H9 (cell line): Measurements from ENCODE around the gene KIAA1328. TPM values are rescaled to one million over a fixed set of nuclear protein-coding genes. Genes with fewer than 3 reads are reported as not detected.

Source experiments
- DNase-seq: peaks from one replicate; pipeline ENCODE4 v3.0.0-alpha.2; 2017
- H2AFZ ChIP-seq: one replicate; pipeline ENCODE4 v1.6.1; 2013; ENCODE audit warnings: mild to moderate bottlenecking, low read length, control low read depth, moderate library complexity
- H2AK5ac ChIP-seq: 2 replicates; pipeline ENCODE4 v1.6.1; 2013; ENCODE audit warnings: low read length, control low read depth, mixed read lengths; ENCODE audit not compliant: insufficient read length
- H2BK120ac ChIP-seq: one replicate; pipeline ENCODE4 v1.6.1; 2013; ENCODE audit warnings: low read depth, mild to moderate bottlenecking, low read length, control low read depth, inconsistent platforms; ENCODE audit not compliant: poor library complexity, severe bottlenecking
- H2BK12ac ChIP-seq: 2 replicates; pipeline ENCODE4 v1.6.1; 2013; ENCODE audit warnings: low read length, control low read depth, mixed read lengths, low read depth; ENCODE audit not compliant: insufficient read length
- H2BK15ac ChIP-seq: 2 replicates; pipeline ENCODE4 v1.6.1; 2013; ENCODE audit warnings: low read depth, low read length, control low read depth
- H2BK20ac ChIP-seq: one replicate; pipeline ENCODE4 v1.6.1; 2013; ENCODE audit warnings: low read depth, mild to moderate bottlenecking, low read length, control low read depth, inconsistent platforms; ENCODE audit not compliant: poor library complexity, severe bottlenecking
- H2BK5ac ChIP-seq: 2 replicates; pipeline ENCODE4 v1.6.1; 2013; ENCODE audit warnings: low read length, control low read depth, mixed read lengths; ENCODE audit not compliant: insufficient read length
- H3K14ac ChIP-seq: 2 replicates; pipeline ENCODE4 v1.6.1; 2013; ENCODE audit warnings: low read length, control low read depth; ENCODE audit not compliant: insufficient read depth
- H3K18ac ChIP-seq: 2 replicates; pipeline ENCODE4 v1.6.1; 2013; ENCODE audit warnings: low read depth, mild to moderate bottlenecking, mixed read lengths, low read length, control low read depth; ENCODE audit not compliant: insufficient read length
- H3K23ac ChIP-seq: 2 replicates; pipeline ENCODE4 v1.6.1; 2013; ENCODE audit warnings: low read length, control low read depth, mixed read lengths, low read depth; ENCODE audit not compliant: insufficient read length
- H3K23me2 ChIP-seq: 2 replicates; pipeline ENCODE4 v1.6.1; 2013; ENCODE audit warnings: low read depth, mild to moderate bottlenecking, mixed read lengths, low read length, control low read depth; ENCODE audit not compliant: insufficient read length, poor library complexity, severe bottlenecking
- H3K27ac ChIP-seq: 2 replicates; pipeline ENCODE4 v1.5.1; 2013; ENCODE audit warnings: low read length, control low read depth, mixed read lengths, low read depth; ENCODE audit not compliant: insufficient read length
- H3K27me3 ChIP-seq: 2 replicates; pipeline ENCODE4 v1.6.1; 2013; ENCODE audit warnings: low read length, control low read depth, inconsistent platforms; ENCODE audit not compliant: insufficient read depth
- H3K4ac ChIP-seq: 2 replicates; pipeline ENCODE4 v1.6.1; 2013; ENCODE audit warnings: low read depth, mild to moderate bottlenecking, control low read depth, inconsistent platforms, low read length, moderate library complexity
- H3K4me1 ChIP-seq: 2 replicates; pipeline ENCODE4 v1.6.1; 2013; ENCODE audit warnings: low read length, control low read depth, inconsistent platforms; ENCODE audit not compliant: insufficient read depth
- H3K4me2 ChIP-seq: 2 replicates; pipeline ENCODE4 v1.6.1; 2013; ENCODE audit warnings: low read length, control low read depth, mixed read lengths; ENCODE audit not compliant: insufficient read length, insufficient read depth
- H3K56ac ChIP-seq: 2 replicates; pipeline ENCODE4 v1.6.1; 2013; ENCODE audit warnings: low read depth, mild to moderate bottlenecking, mixed read lengths, low read length, control low read depth; ENCODE audit not compliant: insufficient read length
- H3K79me1 ChIP-seq: 2 replicates; pipeline ENCODE4 v1.6.1; 2013; ENCODE audit warnings: low read depth, mild to moderate bottlenecking, moderate library complexity, low read length, control low read depth, inconsistent platforms; ENCODE audit not compliant: insufficient read depth, poor library complexity, severe bottlenecking
- H3K79me2 ChIP-seq: 2 replicates; pipeline ENCODE4 v1.6.1; 2013; ENCODE audit warnings: low read length, control low read depth, inconsistent platforms; ENCODE audit not compliant: insufficient read depth
- H3K9ac ChIP-seq: 2 replicates; pipeline ENCODE4 v1.6.1; 2013; ENCODE audit warnings: low read length, control low read depth, mixed read lengths; ENCODE audit not compliant: insufficient read length; ENCODE audit errors: extremely low read depth
- H3K9me3 ChIP-seq: one replicate; pipeline ENCODE4 v1.6.1; 2013; ENCODE audit warnings: low read depth, low read length, inconsistent platforms; ENCODE audit not compliant: control insufficient read depth
- H3T11ph ChIP-seq: one replicate; pipeline ENCODE4 v1.6.1; 2013; ENCODE audit warnings: mild to moderate bottlenecking, low read length, control low read depth, inconsistent platforms
- H4K20me1 ChIP-seq: one replicate; pipeline ENCODE4 v1.6.1; 2013; ENCODE audit not compliant: control insufficient read depth, insufficient read length, insufficient read depth
- H4K5ac ChIP-seq: 2 replicates; pipeline ENCODE4 v1.6.1; 2013; ENCODE audit warnings: low read depth, mild to moderate bottlenecking, mixed read lengths, low read length, control low read depth; ENCODE audit not compliant: insufficient read length
- H4K8ac ChIP-seq: replicated peaks from 2 replicates; pipeline ENCODE4 v1.6.1; 2013; ENCODE audit warnings: low read length, control low read depth, mixed read lengths, low read depth; ENCODE audit not compliant: insufficient read length
- H4K91ac ChIP-seq: 2 replicates; pipeline ENCODE4 v1.6.1; 2013; ENCODE audit warnings: low read depth, mild to moderate bottlenecking, moderate library complexity, mixed read lengths, low read length, control low read depth; ENCODE audit not compliant: insufficient read length
- H3K27ac Mint-ChIP-seq, 3 experiments: 2 replicates in 2 of 3; 3 replicates in 1 of 3; pipeline ENCODE4 v1.8.0; 2020 to 2021; ENCODE audit warnings: mixed read lengths in 3 of 3, mild to moderate bottlenecking in 1 of 3, moderate library complexity in 1 of 3
- H3K27me3 Mint-ChIP-seq: 2 replicates; pipeline ENCODE4 v1.8.0; 2021; ENCODE audit warnings: low read depth, mild to moderate bottlenecking, moderate library complexity, mixed read lengths
- H3K36me3 Mint-ChIP-seq, 3 experiments: 2 replicates in 2 of 3; 3 replicates in 1 of 3; pipeline ENCODE4 v1.8.0; 2020 to 2021; ENCODE audit warnings: low read depth in 3 of 3, mixed read lengths in 3 of 3; ENCODE audit not compliant: insufficient read depth in 1 of 3
- H3K4me1 Mint-ChIP-seq, 2 experiments: 2 replicates each; pipeline ENCODE4 v1.8.0; 2020; ENCODE audit warnings: mixed read lengths in 2 of 2
- H3K4me3 Mint-ChIP-seq, 2 experiments: 2 replicates in 1 of 2; 3 replicates in 1 of 2; pipeline ENCODE4 v1.8.0; 2020 to 2021; ENCODE audit warnings: mild to moderate bottlenecking in 2 of 2, mixed read lengths in 2 of 2, moderate library complexity in 1 of 2
- H3K9me3 Mint-ChIP-seq, 2 experiments: 2 replicates in 1 of 2; 3 replicates in 1 of 2; pipeline ENCODE4 v1.8.0; 2020; ENCODE audit warnings: mild to moderate bottlenecking in 2 of 2, mixed read lengths in 2 of 2, moderate library complexity in 1 of 2
- CTCF ChIP-seq: fragments of 200-600 bp; sonication (generic); conservative IDR thresholded peaks from 3 replicates; pipeline ENCODE4 v1.8.0; 2021; ENCODE audit warnings: antibody characterized with exemption, mild to moderate bottlenecking
- total RNA-seq: library from RNA; stranded (reverse); gene quantifications from 2 replicates; pipeline ENCODE4 v1.2.1, GENCODE V29; 2021

Gene KIAA1328
- total RNA-seq, 1 experiment from 2014 or later, result 4.9 TPM

- Mint-ChIP-seq H3K9me3 (no peaks in the 10 kb centered on the region), H3K27me3 (no peaks in the 10 kb centered on the region), H3K4me3 (no peak overlapping the region), H3K36me3 (peaks cover 18 to 49% (median 31%) of the 10 kb centered on the region in 3 experiments), H3K27ac (no peak overlapping the region; a peak in 1 of 7 replicates), H3K4me1 (peaks cover 0 to 6% of the 10 kb centered on the region in 2 experiments; a peak in 2 of 4 replicates)
- H3K23ac ChIP-seq, result no peak overlapping the region
- no peaks in the 10 kb centered on the region for H3K9me3 ChIP-seq
- no peak overlapping the region for H2AK5ac ChIP-seq
- no peak overlapping the region for H2BK15ac ChIP-seq
- no peak for DNase-seq
- no peak overlapping the region for H4K5ac ChIP-seq
- no peak overlapping the region for H4K8ac ChIP-seq
- no peak overlapping the region for H3K4ac ChIP-seq
- H2AFZ ChIP-seq, result no peak overlapping the region
- H4K20me1 ChIP-seq, result no peaks in the 10 kb centered on the region
- no peaks in the 10 kb centered on the region for H3K23me2 ChIP-seq
- no peak overlapping the region for H3K9ac ChIP-seq
- H3K27me3 ChIP-seq, result no peaks in the 10 kb centered on the region; the same call in 1 of the 2 replicates
- no peak overlapping the region for H3K4me2 ChIP-seq
- no peak overlapping the region for H2BK12ac ChIP-seq
- H3K14ac ChIP-seq, result no peak overlapping the region
- H4K91ac ChIP-seq, result no peak overlapping the region
- no peak overlapping the region for H3T11ph ChIP-seq
- H2BK120ac ChIP-seq, result no peak overlapping the region
- H3K79me2 ChIP-seq, result no peaks in the 10 kb centered on the region
- peaks cover 3% of the 10 kb centered on the region for H3K79me1 ChIP-seq
- H2BK20ac ChIP-seq, result no peak overlapping the region
- TF ChIP-seq CTCF, result no peak
- H3K27ac ChIP-seq, result no peak overlapping the region
- no peaks in the 10 kb centered on the region for H3K4me1 ChIP-seq
- no peak overlapping the region for H3K56ac ChIP-seq
- H3K18ac ChIP-seq, result no peak overlapping the region
- H2BK5ac ChIP-seq, result no peak overlapping the region
Measured at GRCh38 chr18:36819621-36820020, 9.3 kb upstream of the KIAA1328 start.
